IPS-NIHi7 (cell line): ENCODE data around the gene MADCAM1.
A peak's percentile ranks its signal among the peaks of the same experiment; 100 is the strongest.

ENCODE experiments used
- DNase-seq: peaks from one replicate; pipeline ENCODE4 v3.0.0; 2012; ENCODE audit warnings: mixed read lengths; ENCODE audit errors: extremely low spot score

MADCAM1 gene

GRCh38 chr19:532561-533363, 36.5 kb downstream of the MADCAM1 start:
- peak; percentile 62 for DNase-seq

DNA sequence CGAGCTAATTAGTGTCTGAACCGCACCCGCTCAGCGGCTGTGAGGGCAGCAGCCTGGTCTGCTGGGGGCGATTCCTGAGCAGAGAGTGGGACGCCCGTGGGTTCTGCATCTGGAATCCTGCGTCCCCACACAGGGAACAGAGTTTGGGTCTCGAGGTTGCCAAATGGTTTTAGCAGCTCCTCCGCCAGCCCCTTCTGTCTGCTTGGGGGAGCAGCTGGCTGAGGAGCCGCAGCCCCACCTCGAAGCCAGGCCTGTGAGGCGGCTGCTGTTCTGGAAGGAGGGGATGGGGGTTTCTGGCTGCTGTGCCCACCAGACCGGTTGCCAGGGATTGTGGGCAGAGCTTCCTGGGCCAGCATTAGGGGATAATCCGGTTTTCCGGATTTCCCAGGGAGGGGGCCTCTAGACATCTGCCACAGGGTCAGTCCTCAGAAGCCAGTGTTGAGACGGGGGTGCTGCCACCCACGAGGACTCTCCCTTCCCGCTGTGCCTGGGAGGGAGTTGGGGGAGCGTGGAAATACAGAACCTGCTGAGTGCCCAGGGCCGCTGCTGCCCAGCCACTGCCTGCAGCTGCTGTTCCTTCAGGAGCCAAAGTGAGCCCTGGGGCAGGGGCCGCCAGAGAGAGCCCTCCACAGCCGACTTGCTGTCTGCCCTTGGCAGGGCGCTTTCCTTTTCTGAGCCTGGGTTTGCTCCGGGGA, 37.2 kb downstream of the MADCAM1 start:
- no peak for DNase-seq

DNA sequence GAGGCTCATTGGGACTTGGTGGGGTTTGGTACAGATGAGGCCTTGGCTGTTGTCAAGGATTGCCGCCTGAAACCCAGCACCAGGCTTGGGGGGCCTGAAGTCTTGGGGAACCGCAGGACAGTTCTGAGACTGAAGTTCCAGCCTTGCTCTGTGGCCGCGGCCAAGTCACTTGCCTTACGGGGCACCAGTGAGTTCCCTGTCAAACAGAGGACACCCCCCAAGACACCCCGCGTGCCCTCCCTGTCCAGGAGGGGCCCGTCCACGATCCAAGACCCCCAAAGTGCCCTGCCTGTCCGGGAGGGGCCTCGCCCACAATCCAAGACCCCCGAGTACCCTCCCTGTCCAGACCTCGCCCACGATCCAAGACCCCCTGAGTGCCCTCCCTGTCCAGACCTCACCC, 37.8 kb downstream of the MADCAM1 start:
- DNase-seq, result no peak

DNA sequence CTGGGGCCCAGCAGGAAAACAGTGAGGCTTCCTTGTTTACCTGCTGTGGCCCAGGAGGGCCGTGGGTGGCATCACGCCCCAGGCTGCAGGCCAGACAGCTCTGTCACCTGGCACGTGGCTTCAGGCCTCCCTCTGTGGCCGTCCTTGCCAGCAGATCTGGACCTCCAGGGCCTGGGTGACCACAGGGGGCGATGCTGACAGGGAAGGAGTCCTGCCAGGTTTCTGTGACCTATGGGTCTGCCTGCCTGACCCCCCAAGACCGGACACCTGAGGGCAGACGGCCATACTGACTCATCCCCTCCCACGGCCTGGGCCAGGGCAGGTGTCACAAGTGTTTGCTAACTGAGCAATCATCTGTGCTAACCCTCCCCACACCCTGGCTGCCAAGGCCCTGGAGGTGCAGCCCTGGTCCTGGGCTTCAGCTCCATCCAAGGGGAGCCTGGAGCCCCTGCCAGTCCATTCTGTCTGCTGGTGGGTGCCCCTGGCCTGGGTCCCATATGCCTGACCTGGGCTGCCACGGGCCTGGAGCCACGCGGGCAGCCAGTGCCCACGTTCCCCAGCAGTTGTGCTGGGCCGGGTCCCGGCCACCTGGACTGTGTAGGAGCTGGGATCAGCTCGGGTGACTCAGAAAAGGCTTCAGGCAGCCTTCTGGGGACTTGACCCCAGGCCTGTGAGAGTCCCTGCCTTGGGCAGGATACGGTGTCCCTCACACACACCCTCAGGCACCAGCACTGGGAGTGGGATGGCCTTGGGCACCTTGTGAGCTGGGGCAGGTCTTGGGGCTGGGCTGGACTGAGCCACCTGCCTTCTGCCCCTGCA, 38.9 kb downstream of the MADCAM1 start:
- no peak for DNase-seq

GRCh38 chr19:536031-536880, 40.0 kb downstream of the MADCAM1 start:
- no peak for DNase-seq

DNA sequence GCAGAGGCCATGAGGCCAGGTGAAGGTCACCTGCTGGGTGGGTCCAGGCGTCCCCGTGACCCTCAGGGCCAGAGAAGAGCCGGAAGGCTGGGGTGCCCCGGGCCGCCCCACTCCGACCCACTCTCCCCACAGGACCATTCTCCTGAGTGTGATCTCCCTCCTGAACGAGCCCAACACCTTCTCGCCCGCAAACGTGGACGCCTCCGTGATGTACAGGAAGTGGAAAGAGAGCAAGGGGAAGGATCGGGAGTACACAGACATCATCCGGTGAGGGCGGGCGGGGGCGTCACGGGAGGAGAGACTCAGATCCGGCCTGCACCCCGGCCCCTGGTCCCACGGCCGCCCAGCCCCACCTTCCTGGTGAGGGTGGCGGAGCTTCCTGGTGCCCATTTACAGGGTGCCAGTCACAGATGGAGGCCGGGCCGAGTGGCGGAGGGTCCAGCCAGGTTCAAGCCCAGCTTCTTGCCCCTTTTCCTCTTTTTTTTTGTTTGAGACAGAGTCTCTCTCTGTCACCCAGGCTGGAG, 40.7 kb downstream of the MADCAM1 start:
- no peak for DNase-seq

DNA sequence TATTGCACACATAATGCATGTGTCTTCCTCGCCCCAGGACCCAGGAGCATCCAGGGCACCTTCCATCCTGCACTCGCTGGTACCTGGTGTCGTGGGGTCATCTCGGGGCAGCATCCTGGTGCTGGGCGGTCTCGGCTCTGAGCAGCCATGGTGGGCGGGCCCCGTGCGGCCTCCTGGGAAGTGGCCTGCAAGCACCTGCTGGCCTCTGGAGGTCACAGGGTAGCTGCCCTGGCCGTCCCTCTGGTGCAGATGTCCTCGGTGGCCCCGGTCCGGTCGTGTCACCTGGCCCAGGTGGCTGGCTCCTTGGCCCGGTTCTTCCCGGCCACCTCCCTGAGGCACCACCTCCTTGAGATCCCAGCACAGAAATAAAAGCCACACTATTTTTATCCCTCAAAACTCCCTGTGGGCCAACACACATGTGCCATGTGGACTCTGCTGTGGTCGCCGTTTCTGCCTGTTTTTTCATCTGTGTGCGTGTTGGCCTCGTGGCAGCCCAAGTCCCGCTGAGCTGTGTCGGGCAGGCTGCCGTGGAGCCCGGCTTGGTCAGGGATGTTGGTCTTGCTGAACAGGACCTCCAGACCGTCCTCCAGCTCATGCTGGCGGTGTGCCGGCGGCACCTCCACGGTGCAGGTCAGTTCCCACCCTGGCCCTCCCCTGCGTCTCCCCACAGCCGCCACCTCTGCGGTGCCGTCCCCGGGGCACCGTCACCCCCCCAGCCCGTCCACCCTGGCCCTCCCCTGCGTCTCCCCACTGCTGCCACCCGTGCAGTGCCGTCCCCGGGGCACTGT, 42.5 kb downstream of the MADCAM1 start:
- no peak for DNase-seq

DNA sequence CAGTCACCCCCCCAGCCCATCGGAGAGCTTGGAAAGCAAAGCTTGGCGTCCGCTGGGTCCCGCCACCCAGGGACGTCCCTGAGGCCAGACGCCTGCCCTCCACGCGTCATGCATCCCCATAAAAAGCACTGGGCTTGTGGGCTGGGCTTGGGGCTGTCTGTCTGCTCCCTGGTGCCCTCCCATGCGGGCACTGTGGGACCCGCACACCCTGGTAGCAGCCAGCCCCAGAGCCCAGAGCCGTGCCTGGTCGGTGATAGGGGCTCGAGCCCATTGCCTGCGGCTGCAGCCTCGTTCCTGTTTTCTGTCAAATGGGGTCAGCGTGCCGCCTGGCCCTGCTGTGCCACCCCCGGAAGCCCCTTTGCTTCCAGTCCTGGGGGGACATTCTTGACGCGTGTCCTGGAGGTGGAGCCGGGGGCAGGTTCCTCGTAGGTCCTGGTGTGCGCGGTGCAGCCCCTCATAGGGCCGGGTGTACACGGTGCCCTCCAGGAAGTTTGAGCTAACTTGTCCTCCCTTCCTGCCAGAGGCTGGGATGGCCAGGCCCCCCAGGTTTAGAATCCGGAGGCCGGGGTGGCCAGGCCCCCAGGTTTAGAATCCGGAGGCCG, 43.2 kb downstream of the MADCAM1 start:
- no peak for DNase-seq

DNA sequence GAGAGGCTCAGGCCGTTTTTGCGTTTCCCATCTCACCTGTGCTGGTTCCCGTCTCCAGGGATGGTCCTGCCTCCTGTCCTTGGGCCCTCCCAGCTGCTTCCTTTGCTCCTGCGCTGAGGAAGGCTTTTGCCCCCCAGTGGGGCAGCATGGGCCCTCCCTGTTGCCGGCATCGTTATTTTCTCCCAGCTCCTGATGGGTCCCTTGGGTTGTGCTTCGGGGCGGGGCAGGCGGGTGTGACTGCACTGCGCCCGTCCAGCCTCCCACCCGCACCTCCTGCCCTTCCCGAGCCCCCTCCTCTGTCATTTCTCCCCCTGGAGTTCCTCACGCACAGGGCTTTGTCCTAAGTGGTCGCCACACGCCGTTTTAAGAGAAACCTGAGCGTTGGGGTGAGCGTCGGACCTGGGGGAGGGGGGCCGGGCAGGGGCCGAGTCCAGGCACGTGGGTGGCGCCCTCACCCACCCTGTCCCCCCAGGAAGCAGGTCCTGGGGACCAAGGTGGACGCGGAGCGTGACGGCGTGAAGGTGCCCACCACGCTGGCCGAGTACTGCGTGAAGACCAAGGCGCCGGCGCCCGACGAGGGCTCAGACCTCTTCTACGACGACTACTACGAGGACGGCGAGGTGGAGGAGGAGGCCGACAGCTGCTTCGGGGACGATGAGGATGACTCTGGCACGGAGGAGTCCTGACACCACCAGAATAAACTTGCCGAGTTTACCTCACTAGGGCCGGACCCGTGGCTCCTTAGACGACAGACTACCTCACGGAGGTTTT, 44.8 kb downstream of the MADCAM1 start:
- no peak for DNase-seq

- no peak for DNase-seq
Measured at GRCh38 chr19:541699-542098, 45.4 kb downstream of the MADCAM1 start.

DNA sequence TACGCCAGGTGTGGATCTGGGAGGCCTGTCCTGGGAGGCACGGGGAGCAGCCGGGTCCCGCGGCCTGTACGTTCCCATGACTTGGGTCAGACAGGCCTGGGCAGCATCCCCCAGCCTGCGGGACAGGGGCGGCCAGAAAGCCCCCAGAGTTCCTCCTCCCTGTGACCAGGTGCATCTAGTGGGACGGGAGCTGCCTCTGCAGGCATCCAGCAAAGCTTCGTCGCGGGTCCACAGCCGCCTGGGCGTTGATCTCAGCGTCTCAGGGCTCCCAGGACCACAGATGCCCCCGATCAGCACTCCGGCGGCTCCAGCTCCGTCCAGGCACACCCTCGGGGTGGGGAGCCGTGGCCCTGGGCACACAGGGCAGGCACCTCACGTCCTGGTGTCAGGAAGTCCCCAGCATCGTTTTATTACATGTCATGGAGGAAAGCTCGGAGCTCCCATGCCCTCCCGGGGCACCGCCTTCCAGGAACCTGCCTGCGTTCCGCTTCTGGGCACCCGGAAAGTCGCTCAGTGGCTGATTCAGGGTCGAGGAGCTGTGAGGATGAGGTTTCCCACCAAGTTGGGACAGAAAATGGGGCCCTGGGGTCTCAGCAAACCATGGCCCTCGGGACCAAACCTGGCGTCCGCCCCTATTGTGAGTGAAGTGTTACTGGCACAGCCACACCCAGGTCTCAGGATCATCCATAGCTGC, 46.0 kb downstream of the MADCAM1 start:
- no peak for DNase-seq

- DNase-seq, result no peak
Measured at GRCh38 chr19:543910-544608, 47.8 kb downstream of the MADCAM1 start, which contains the start of gene GZMM. TSS of gene GZMM (plus strand) at chr19:544053. CDS start at chr19:544072, 19 bp downstream.

DNA sequence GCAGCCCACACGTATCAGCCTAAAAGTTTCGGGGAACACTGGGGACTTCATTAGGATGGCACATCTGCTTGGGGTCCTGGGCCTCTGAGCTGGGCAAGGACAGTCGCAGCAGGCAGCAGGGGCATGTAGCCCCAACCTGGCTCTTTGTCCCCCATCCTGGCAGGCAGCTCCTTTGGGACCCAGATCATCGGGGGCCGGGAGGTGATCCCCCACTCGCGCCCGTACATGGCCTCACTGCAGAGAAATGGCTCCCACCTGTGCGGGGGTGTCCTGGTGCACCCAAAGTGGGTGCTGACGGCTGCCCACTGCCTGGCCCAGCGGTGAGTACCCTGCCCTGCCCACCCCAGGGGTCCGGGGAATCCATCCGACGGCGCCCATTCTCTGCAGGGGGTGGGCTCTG, 50.8 kb downstream of the MADCAM1 start:
- DNase-seq, result no peak

DNA sequence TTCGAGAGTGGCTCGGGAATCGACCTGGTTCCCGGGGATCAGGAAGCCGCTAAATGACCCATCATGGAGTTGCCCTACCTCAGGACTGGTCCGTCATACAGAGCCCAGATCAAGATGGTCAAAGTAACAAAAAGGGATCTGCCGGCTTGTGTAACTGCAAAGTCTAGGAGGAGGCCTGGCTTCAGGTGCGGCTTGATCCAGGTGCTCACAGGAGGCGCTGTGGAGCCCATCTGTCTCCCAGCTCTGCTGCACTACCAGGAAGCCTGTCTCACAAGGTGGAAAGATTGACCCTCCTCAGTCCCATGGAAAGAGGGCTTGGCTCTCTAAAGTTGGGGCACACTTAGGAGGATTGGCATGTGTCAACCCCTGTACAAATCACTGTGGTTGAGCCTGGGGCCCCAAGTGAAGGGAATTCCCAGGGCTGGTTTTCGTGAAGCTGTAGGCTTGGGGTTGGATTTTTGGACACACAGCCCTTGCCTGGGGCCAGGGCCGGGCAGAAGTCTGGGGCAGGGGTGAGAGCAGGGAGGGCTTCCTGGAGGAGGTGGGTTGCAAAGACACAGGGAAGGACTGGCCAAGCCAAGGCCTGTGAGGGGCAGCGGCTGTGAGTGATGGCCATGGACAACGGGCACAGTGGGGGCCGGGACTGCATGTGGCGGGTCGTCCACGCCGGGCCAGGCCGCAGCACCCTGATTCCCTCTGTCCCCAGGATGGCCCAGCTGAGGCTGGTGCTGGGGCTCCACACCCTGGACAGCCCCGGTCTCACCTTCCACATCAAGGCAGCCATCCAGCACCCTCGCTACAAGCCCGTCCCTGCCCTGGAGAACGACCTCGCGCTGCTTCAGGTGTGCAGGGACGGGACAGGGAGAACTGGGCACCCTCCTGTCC, 51.8 kb downstream of the MADCAM1 start:
- DNase-seq, result no peak

GRCh38 chr19:548886-549830, 52.9 kb downstream of the MADCAM1 start:
- DNase-seq, result no peak

- DNase-seq, result no peak
Measured at GRCh38 chr19:554817-555216, 58.5 kb downstream of the MADCAM1 start.
